ENCODE data around the gene SSTR4.
A peak's percentile ranks its signal among the peaks of the same experiment; 100 is the strongest.

The SSTR4 gene

DNA sequence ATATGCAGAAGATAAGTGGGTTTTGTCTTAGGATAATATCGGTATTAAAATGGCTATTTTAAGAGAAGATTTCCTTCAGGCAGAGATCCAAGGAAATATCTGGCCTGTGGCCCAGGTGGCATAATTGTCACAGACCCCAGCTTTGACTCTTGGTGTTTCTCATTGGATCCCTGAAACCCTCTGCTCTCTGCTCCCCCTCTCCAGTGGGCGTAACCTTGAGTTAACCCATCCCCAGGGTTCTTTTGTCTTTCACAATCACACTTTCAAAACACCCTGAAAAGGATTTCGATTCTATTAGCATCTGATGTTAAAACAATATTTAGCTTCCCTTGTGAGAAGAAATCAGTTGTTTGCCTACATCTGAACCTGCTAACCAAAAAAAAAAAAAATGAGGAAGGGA is 7.2 kb downstream of the SSTR4 start:
- no peak for DNase-seq (ENCODE audit: low spot score)

DNA sequence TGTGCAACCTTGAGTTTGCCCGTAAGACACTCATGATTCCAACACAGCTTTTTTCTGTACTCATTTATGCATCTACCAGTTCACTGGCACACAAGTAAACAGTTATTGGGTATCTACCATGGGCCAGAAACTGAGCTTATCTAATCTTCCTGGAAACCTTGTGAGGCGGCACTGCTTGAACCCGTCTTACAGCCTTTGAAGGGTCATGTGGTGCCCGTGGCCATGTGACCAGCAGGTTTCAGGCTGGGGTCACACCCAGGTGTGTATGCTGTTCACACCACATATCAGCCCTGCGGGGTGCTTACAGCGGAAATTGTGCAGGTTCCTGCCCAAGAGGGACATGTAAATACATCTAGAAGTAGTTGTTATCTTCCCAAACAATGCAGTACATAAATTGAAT is 8.3 kb downstream of the SSTR4 start:
- DNase-seq (ENCODE audit: low spot score) = no peak

DNA sequence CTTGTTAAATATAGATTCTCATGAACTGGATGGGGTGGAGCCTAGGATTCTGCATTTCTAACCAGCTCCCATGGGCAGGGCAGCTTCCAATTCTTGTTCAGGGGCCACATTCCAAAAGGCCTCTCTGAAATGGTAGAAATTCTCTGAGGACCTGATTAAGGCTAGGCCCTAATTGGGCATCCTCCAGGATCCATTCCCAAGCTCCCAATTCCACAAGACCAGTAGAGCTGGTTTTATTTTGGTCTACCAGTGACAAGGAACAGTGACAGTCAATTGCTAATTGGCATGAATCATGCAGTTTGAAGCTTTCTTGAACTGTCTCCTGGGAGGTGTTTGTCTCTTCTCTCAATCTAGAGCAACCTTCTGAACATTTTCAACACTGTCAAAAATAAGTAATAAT is 11.3 kb downstream of the SSTR4 start:
- no peak for DNase-seq (ENCODE audit: low spot score)

DNA sequence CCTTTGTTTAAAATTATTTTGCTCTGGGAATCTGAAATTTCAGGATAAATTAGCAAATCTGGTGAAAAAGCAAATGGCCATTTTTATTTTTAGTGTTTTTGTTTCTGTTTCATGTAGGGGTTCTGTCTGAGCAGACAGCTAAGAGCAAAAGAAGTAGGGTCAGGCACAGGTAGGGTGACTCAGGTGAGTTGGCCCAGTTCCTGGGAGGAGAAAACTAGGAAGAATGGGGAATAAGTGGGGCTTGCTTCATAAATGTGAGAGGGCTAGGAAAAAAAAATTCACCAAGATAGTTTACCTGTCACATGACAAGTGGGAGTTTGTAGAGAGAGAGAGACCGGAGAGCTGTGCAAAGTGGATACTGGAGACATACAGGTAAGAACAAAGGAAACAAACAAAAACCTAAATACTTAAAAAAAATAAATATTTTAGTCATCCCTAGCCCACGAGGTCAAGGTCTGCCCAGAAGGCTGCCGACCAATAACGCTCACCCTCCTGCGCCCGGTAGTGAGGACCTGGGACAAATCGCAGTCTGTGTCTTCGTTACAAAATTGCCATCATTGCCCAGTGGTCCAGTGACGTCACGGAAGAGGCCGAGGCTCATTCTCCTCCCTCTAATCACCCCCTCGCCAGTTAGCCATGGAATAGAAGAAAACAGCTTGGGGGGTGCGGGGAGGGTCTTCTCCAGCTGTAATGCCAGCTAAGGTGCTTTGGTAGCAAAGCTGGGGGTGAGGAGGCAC is 12.1 kb downstream of the SSTR4 start:
- no peak for DNase-seq (ENCODE audit: low spot score)

DNA sequence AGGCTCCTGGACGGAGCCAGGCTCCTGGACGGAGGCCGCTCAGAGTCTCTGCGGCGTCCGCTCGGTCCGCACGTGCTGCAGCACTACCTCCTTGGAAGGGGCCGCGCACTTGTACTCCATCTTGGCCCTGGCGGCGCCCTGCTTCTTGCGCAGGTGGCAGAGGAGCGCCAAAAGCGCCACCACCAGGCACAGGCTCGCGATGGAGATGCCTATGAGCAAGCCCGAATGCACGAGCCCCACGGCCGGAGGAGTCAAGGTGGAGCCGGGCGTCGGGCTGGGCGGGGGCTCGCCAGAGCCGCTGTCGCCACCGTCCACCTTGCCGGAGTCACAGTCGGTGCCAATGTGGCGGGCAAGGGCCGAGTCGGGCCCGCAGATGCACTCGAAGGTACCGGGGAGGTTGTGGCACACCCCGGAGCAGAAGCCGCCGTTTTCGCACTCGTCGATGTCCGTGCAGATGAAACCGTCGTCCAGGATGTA is 12.7 kb downstream of the SSTR4 start:
- no peak for DNase-seq (ENCODE audit: low spot score)

DNA sequence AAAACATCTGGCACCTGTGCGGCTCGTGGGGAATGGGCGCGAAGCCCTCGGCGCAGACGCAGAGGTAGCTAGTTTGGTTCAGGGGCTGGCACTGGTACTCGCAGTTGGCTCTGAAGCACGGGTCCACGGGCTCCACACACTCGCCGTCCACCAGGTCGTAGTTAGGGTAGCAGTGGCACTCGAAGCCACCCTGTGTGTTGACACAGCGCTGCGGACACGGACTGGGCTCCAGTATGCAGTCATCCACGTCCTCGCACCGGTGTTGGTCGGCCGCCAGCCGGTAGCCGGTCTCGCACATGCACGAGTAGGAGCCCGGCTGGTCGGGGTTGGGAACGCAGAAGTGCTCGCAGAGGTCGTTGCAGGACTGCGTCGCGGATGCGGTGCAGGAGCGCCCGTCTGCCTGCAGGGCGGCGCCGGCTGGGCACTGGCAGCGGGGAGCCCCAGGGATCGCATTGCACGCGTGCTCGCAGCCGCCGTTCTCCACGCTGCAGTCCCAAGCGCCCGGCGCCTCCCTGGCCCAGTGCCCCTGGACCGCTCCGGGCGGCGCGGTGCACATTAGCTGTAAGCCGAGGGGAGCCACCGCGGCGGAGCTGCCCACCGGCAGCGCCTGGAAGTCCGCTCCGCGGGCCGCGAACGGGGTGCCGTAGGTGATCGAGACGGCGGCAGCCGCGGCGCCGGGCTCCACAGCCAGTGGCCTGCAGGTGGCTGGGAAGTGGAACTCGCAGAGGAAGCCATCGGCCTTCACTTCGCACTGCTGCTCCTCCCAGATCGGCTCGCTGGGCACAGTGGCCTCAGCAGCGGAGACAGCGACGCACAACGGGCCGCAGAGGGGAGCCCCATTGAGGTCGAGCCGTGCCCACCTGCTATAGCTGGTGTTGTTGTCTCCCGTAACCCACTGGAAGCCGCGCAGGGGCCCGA is 13.4 kb downstream of the SSTR4 start:
- DNase-seq (ENCODE audit: low spot score) = no peak

DNA sequence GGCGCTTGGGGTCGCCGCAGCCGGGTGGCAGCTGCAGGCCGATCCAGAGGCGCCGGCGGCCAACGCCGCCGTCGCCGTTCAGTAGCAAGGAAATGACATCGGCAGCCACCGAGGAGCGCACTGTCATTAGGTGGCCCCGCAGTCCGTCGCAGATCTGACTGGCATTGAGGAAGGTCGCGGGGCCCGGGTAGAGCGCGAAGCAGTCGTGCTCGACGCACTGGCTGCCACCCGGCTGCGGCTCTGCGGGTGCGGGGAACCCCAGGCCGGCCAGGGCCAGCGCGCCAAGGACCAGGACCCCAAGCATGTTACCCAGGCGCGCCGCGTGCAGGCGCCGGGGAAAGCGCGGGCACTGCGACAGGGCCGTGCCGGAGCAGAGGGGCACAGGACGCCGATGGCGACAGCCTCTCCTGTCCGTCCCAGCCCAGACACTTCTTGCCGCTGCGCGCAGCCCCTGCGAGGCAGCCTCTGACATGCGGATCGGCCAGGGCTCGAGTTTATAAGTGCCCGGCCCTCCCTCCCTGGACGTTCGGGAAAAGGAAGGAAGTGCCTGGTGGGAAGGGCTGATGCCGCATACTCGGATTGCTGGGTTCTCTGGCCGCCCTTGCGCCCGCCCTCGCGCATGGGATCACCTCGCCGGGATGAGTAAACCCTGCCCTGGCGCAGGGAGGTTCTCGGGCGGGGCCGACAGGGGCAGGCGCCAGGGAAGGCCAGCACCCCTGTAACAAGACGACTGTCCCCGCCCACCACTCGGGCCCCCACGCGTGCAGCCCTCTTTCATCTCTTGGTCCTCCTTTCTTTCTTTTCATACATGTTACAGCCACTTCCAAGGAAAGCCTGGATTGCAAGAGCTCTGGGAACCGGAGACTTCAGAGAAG is 14.3 kb downstream of the SSTR4 start, which contains the start of gene THBD:
Gene THBD (minus strand): TSS at position 472 of the 875 bp plus-strand sequence. CDS start 168 bp downstream, at position 304.
- DNase-seq (ENCODE audit: low spot score) = no peak

DNA sequence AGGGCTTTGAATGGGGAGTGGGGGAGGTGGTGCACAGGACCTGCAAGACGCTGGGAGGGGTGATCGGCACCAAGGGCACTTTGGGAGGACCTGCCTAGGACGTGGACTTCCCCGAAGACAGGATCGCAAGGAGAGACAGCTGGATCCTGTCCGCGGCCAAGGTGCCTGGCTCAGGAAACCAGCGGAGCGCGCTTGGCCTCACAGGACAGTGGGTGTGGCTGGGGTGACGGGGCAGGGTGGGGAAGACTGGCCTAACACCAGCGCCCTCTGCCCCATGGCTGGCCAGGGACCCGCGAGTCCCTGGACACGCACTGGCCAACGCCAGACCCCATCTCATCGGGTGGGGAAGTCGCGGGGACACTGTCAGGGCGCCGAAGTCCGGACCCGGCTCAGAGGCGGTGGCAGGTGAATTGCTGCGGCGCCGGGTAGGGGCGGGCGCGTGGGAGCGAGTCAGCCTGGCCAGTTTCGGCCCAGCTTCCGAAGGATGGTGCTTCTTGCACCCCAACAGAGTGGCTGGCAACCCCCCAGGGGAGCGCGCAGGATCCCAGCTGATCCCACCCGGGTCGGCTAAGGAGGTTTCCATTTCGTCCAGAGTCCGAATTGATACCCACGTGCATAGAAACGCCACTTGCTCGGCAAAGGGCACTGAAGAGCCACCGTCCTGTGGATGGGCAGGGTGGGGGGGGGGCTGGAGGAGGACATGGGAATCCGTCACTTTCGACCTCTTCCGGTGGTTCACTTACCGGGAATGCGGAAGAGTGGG is 15.1 kb downstream of the SSTR4 start:
- DNase-seq (ENCODE audit: low spot score) = no peak

DNA sequence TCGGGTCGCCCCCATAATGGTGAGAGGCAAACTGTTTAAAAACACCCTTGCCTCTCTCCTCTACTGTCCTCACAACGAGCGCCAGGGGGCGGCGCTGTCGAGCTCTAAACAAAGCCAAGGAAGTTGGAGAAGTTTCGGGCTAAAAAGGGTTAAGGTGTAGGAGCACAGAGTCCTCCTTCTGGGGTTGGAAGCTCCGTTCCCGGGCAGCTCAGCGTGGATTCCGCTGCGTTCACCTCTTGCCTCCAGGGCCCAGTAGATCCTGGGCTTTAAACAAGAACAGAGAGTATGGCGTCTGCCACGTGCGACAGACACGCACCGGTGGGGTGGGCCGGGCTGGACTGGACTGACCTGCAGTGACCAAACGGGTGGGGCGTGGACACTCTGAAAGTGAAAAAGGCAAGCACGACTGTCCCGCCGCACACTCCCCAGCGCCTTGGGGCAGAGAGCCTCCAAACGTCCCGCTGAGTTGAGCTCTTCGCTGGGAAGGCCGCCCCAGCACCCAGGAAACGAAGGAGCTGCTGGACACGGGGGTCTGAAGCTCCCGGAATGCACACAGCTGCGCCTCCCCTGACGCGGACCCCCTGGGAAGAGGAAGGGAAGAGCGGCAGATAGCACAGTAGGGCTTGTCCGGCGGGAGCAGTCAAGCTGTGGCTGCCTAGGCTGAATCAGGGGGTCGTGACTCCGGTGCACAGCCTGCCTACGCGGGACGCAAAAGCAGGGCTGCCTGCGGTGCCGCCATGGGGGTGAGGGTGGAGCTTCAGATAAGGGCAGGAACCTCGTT is 15.9 kb downstream of the SSTR4 start:
- DNase-seq (ENCODE audit: low spot score) = peak; percentile 31

DNA sequence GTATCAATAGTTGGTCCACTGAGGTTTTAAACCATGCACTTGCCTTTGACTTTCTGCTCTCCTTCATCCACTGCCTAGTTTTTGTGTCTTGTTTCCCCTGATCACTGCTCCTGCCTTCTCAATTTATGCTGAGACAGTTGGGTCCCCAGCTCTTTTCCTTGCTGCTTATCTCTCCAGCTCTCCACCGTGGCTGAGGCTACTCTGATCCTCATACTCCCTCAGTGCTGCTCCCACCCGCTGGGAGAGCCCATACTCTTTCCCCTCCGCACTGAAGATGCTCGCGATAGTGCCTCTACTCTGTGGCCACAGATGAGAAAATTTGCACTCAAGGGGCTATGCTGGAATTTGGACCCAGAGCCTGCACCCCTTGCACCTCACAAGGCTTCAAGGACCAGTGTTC is 17.8 kb downstream of the SSTR4 start:
- no peak for DNase-seq (ENCODE audit: low spot score)

DNA sequence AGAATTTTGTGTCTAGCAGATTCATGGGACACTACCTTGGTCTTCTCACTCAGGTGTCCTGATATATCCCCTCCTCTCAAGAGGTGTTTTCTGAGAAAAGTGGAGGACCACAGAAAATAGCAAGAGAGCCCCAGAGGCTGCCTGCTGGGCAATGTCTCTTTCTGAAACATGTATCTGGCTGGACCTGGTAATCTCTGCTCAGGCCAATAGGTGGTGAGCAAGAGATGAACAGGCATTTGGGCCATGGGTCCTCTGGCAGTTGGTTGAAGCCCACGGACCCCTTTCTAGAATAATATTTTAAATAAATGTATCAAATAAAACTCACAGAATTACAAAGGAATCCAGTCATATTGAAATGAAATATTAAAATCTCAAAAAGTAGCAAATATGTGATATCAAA is 23.1 kb downstream of the SSTR4 start:
- DNase-seq (ENCODE audit: low spot score) = no peak

DNA sequence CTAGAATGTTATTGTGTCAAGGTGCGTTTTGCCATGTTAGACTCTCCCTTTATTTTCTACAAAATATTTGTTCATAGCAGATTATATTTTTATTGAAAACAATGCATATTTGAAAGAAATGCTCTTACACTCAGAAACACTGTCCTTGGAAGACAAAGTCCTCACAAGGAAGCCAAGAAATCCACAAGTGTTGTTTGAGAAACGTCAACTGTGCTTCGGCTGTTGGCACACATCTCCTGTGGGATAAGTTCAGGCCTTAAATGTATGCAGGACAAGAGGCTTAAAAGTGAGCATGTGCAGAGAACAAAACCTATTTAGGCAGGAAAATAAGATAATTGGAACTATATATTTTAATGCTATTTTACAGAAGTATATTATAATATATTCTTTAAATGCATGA is 23.9 kb downstream of the SSTR4 start:
- DNase-seq (ENCODE audit: low spot score) = no peak

DNA sequence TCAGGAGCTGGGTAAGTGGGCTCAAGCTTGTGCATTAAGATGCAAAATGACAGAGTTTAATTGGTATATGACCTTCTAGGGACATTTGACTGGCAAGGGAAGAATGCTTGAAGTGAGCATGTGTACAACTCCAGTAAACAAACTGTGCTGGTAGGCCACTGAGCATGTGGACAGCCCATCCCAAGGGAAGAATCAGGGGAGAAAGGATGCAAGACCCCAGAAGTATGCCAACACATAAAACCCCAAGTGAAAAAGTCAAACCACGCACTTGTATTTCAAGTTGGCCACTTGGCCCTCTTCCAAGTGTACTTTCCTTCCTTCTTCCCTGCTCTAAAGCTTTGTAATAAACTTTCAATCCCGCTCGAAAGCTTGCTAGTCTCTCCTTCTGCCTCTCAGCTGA is 24.7 kb downstream of the SSTR4 start:
- no peak for DNase-seq (ENCODE audit: low spot score)

DNA sequence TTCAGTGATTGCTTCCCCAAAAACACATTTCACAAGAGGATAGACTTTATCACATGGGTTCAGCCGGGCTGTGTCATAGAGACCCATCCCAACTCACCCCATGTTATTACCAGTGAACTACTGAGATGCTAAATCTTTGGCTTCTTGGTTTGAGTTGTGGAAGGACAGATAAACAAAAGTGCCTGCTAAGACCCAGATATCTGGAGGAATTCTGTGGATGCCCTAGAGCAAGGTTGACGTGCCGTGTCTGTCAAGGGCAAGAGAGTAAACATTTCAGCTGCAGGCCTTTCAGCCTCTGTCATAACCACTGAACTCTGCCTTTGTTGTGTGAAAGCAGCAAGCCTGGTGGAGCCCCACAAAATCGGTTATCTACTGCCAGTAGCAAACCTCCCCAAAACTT is 25.5 kb downstream of the SSTR4 start:
- no peak for DNase-seq (ENCODE audit: low spot score)

DNA sequence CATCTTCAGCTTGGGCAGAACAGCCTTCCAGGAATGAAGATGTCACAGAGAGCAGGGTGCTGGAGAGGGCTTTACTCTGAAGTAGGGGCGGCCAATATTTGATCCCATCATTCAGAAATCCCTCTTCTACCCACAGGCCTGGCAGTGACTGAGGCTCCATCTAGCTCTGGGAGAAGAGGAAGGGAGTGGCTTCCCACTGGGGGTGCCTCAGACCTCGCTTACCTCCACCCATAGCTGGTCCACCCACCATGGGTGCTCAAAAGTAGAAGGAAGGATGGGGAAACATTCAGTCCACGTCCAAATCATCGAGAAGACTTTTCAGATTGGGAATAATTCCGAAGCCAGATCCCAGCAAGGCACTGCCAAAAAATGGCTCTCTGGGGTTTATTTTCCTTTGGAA is 26.1 kb downstream of the SSTR4 start:
- DNase-seq (ENCODE audit: low spot score) = no peak

DNA sequence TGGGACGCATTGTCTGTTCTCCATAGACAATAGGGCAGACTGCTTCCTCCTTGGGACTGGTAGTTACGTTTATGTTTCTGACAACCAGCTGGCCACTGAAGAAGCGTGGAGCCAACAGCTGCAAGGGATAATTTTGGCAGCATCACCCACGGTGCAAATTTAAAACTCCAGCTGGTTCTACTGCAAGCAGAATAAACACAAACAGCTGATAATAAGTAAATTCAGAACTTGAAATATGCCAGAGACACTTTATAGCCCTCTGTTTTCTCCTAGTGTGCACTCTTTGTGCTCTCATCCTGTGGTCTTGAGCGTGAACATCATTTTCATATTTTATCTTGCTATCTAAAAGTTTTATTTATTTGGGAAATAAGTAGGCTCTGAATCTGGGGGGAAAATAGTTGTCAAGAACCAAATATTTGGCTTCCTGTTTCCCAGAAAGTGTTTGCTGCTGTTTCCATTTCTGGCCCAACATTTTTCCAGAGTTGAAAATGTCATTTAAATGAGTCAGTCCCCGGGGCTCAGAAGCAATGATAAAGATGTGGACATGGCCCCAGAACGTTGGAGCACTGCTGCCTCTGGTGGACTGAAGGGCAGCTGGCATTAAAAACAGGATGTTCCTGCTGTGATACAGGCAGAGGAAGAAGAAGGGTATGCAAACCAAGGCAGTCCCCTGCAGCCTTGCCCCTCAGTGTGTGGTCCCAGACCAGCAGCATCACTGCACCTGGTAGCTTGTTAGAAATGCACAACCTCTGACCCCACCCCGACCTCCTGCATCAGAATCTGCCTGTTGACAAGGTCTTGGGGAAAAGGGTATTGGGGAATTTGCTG is 26.8 kb downstream of the SSTR4 start:
- no peak for DNase-seq (ENCODE audit: low spot score)

DNA sequence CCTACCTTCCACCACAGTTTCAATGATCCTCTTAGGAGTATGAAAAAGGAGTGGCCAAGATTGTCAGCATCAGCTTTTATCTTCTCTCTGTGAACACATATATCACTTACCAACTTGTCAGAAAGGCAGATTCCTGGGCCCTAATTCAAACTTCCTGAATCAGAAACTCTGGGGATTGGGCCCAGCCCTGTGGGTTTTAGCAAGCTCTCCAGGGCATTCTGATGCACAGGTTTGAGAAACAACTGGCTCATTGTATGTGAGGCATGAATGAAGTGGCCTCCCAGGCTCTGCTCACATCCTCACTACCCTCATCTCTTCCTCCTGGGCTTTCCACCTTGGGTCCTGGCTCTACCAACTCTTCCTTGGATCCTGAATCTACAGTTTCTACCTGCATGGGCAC is 27.5 kb downstream of the SSTR4 start:
- DNase-seq (ENCODE audit: low spot score) = no peak

DNA sequence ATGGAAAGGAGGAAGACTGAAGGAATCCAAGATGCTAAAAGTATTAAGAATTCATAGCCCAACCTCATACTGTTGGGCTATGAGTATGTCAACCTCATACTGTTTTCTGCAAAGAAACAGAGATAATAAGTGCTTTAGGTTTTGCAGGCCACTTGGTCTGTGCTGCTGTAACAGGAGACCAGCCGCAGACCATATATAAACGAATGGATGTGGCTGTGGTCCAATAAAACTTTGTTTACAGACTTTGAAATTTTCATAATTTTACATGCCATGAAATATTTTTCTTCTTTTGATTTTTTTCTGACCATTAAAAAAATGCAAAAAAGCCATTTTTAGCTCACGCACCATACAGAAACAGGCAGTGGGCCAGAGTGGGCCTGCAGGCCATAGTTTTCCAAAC is 28.1 kb downstream of the SSTR4 start:
- no peak for DNase-seq (ENCODE audit: low spot score)

DNA sequence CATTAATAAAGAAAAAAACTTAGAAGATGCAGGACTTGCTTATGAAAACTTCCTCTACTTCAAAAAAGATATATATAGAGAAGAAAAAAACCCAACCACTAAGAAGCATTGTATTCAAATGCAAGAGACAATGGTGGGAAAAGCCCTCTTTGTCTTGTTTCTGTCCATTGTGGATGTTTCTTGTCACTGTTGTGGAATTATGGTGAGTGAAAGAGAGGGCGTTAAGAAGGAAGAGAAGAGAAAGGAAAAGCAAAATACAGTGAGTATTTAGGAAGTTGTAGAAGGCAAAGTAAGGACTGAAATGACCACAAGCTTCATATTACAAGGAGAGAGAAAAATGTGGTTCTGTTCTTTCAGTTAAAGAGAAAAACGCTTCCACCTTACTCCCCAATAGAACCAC is 28.5 kb downstream of the SSTR4 start:
- DNase-seq (ENCODE audit: low spot score) = no peak
